Measurements from ENCODE around the gene GRHL3.

Gene GRHL3

DNA sequence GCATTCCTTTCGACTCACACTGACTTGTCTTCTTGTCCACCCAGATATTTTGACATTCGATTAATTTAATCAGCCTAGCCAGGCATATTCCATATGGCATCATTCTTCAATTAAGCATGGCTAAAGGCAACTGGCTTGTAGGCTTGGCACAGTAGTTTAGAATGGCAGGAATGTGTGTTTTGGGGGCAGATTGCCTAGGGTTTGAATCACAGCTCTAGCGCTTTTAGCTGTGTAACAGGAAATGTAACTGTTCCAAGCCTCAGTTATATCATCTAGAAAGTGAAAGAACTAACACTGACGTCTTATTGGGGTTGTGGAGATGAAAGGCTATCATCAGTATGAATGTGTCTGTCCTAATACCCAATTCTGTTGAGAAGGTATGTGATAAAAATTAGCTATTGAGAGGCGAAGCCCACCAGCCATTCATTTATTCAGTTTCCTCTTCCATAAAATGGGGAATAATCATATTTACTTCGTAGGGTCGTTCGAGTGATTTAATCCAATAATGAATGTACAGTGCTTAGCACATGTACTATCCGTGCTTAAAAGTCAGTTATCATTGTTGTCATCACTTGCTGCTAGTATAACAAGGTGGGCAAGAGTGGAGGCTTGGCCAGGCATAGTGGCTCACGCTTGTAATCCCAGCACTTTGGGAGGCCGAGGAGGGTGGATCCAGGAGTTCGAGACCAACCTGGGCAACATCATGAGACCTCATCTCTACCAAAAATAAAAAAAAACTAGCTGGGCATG lies 41.6 kb upstream of the GRHL3 start:
- Histone ChIP-seq H3K36me3 (ENCODE audit: low read depth) (no peaks in the 10 kb centered on the region), H3K4me1 (ENCODE audit: insufficient read depth, poor library complexity, severe bottlenecking) (peaks cover 7% of the 10 kb centered on the region), H3K27me3 (ENCODE audit: insufficient read depth, poor library complexity, severe bottlenecking) (no peaks in the 10 kb centered on the region), H3K9me3 (ENCODE audit: severe bottlenecking) (no peaks in the 10 kb centered on the region), H3K27ac (ENCODE audit: poor library complexity, severe bottlenecking) (no peak overlapping the region), H3K4me3 (ENCODE audit: severe bottlenecking) (no peak overlapping the region)
- DNase-seq (ENCODE audit: low spot score) (no peak), ATAC-seq (ENCODE audit: low read depth) (peak; percentile 56)
- TF ChIP-seq, protein P1, sequence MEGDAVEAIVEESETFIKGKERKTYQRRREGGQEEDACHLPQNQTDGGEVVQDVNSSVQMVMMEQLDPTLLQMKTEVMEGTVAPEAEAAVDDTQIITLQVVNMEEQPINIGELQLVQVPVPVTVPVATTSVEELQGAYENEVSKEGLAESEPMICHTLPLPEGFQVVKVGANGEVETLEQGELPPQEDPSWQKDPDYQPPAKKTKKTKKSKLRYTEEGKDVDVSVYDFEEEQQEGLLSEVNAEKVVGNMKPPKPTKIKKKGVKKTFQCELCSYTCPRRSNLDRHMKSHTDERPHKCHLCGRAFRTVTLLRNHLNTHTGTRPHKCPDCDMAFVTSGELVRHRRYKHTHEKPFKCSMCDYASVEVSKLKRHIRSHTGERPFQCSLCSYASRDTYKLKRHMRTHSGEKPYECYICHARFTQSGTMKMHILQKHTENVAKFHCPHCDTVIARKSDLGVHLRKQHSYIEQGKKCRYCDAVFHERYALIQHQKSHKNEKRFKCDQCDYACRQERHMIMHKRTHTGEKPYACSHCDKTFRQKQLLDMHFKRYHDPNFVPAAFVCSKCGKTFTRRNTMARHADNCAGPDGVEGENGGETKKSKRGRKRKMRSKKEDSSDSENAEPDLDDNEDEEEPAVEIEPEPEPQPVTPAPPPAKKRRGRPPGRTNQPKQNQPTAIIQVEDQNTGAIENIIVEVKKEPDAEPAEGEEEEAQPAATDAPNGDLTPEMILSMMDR (IDR thresholded peaks at IDR 0.05; ENCODE audit: poor library complexity, severe bottlenecking), result no peak

DNA sequence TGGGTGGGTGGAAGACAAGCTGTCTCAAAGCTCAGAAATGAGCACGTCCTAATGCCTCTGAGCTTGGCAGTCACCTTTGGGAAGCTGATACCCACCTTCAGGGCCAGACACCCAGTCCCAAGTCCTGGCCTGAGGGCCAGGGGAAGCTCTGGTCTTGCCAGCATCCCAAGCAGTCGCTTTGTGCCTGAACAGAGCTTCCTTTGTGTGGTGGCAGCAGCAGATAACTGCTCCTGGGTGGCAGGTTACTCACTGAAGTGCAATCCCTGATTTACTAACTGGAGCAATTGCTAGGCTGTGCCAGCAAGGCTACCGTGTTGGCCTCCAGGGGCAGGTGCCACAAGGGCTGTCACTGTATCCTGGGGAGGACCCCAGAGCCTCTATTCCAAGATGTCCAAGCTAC lies 40.4 kb upstream of the GRHL3 start:
- no peaks in the 10 kb centered on the region for H3K27me3 ChIP-seq (ENCODE audit: insufficient read depth, poor library complexity, severe bottlenecking)
- no peak overlapping the region for H3K4me3 ChIP-seq (ENCODE audit: severe bottlenecking)
- H3K27ac ChIP-seq (ENCODE audit: poor library complexity, severe bottlenecking), result no peak overlapping the region
- DNase-seq (ENCODE audit: low spot score) (no peak), ATAC-seq (ENCODE audit: low read depth) (no peak)
- H3K9me3 ChIP-seq (ENCODE audit: severe bottlenecking), result no peaks in the 10 kb centered on the region
- no peaks in the 10 kb centered on the region for H3K36me3 ChIP-seq (ENCODE audit: low read depth)
- H3K4me1 ChIP-seq (ENCODE audit: insufficient read depth, poor library complexity, severe bottlenecking), result peaks cover 18% of the 10 kb centered on the region
- TF ChIP-seq, protein P1 (IDR thresholded peaks at IDR 0.05; ENCODE audit: poor library complexity, severe bottlenecking), result no peak

DNA sequence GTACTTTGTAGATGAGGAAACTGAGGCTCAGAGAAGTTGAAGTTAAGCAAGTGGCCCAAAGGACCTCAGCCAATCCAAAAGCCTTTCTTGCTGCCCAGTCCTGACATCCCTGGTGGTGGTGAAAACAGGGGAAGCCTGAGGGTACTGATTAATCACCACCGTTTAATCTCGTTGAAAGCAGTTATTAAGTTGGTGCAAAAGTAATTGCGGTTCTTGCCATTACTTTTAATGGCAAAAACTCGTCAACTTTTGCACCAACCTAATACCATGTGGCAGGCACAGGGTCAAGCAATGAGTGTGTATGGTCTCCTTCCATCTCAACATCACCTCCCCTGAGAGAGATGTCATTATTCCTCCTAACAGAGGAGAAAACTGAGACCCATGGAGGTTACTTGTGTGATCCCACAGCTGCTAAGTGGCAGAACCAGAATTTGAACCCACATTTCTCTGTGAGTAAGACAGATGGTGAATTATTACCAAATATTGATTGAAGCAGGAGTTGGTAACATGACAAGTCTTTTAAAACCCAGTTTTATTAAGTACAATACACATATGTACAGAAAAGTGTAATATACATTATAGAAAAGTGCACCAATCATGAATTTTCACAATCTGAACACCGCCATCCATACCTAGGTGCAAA lies 39.4 kb upstream of the GRHL3 start:
- H3K27me3 ChIP-seq (ENCODE audit: insufficient read depth, poor library complexity, severe bottlenecking), result no peaks in the 10 kb centered on the region
- no peak for ATAC-seq (ENCODE audit: low read depth)

DNA sequence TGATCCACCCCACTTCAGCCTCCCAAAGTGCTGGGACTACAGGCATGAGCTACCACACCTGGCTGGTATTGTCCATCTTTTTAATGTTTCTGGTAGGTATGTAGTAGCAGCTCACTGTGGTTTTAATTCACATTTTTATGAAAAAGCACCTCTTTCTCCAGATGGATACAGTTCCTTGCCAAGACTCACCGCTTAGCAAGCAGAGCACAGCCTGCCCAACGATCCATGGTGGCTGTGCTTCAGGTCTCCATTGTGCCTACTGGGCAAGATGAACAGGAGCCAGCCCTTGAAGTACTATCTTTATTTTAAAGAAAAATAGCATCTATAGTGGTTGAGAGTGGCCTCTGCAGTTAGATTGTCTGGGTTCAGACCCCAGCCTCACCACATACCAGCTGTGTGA lies 37.6 kb upstream of the GRHL3 start:
- H3K27ac ChIP-seq (ENCODE audit: poor library complexity, severe bottlenecking), result no peak overlapping the region
- H3K4me3 ChIP-seq (ENCODE audit: severe bottlenecking), result no peak overlapping the region
- H3K27me3 ChIP-seq (ENCODE audit: insufficient read depth, poor library complexity, severe bottlenecking), result no peaks in the 10 kb centered on the region
- H3K9me3 ChIP-seq (ENCODE audit: severe bottlenecking), result no peaks in the 10 kb centered on the region
- no peaks in the 10 kb centered on the region for H3K36me3 ChIP-seq (ENCODE audit: low read depth)
- H3K4me1 ChIP-seq (ENCODE audit: insufficient read depth, poor library complexity, severe bottlenecking), result peaks cover 45% of the 10 kb centered on the region
- ATAC-seq (ENCODE audit: low read depth) (no peak), DNase-seq (ENCODE audit: low spot score) (no peak)
- TF ChIP-seq, protein P1 (IDR thresholded peaks at IDR 0.05; ENCODE audit: poor library complexity, severe bottlenecking), result no peak

More for the DNA sequence above, 39.4 kb upstream of the GRHL3 start:
- Histone ChIP-seq H3K4me3 (ENCODE audit: severe bottlenecking) (no peak overlapping the region), H3K9me3 (ENCODE audit: severe bottlenecking) (no peaks in the 10 kb centered on the region), H3K36me3 (ENCODE audit: low read depth) (no peaks in the 10 kb centered on the region), H3K27ac (ENCODE audit: poor library complexity, severe bottlenecking) (no peak overlapping the region), H3K4me1 (ENCODE audit: insufficient read depth, poor library complexity, severe bottlenecking) (peaks cover 28% of the 10 kb centered on the region)
- DNase-seq (ENCODE audit: low spot score), result no peak
- TF ChIP-seq, protein P1 (IDR thresholded peaks at IDR 0.05; ENCODE audit: poor library complexity, severe bottlenecking), result no peak

DNA sequence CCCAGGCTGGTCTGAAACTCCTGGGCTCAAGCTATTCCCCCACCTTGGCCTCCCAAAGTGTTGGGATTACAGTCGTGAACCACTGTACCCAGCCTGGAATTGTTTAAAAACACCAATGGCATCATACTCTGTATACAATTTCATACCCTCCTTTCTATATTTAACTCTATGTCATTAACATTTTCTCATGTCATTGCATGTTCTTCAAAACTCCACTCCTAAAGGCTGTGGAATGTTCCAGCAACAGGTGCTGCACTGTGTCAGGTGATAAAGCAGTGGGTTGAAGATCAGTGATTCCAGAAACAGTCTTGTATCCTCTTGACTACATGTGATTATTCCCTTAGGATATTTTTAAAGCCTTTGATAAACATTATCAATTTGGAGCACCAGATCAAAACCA lies 36.7 kb upstream of the GRHL3 start:
- DNase-seq (ENCODE audit: low spot score) (no peak), ATAC-seq (ENCODE audit: low read depth) (no peak)
- Histone ChIP-seq H3K27ac (ENCODE audit: poor library complexity, severe bottlenecking) (peak overlapping the region; percentile 94), H3K9me3 (ENCODE audit: severe bottlenecking) (no peaks in the 10 kb centered on the region), H3K27me3 (ENCODE audit: insufficient read depth, poor library complexity, severe bottlenecking) (no peaks in the 10 kb centered on the region), H3K36me3 (ENCODE audit: low read depth) (no peaks in the 10 kb centered on the region), H3K4me3 (ENCODE audit: severe bottlenecking) (no peak overlapping the region), H3K4me1 (ENCODE audit: insufficient read depth, poor library complexity, severe bottlenecking) (peaks cover 44% of the 10 kb centered on the region)
- TF ChIP-seq, protein P1 (IDR thresholded peaks at IDR 0.05; ENCODE audit: poor library complexity, severe bottlenecking), result no peak
